WTC11 (cell line): ENCODE results near the gene CFI. TPM values are rescaled to one million over a fixed set of nuclear protein-coding genes. Genes with fewer than 3 reads are reported as not detected.

Experiments
- ATAC-seq: fragments of 200-7000 bp; cut with Tn5 transposase; 2 replicates; pipeline ENCODE4 v1.10.0; 2021; ENCODE audit warnings: mild to moderate bottlenecking, moderate library complexity
- CTCF ChIA-PET: fragments of 300-600 bp; sonication (Branson Sonifier 250); formaldehyde crosslinking; loops from one replicate; lab custom pipeline; 2021; ENCODE audit warnings: antibody characterized with exemption; lab: Charles Lee
- POLR2A ChIA-PET: fragments of 350-600 bp; sonication (Branson Sonifier 250); formaldehyde crosslinking; loops from one replicate; lab custom pipeline; 2021; ENCODE audit warnings: antibody characterized with exemption; lab: Charles Lee
- DNase-seq: peaks from one replicate; pipeline ENCODE4 v3.0.0; 2021; ENCODE audit warnings: low spot score
- H3K27ac Mint-ChIP-seq: 2 replicates; pipeline ENCODE4 v1.8.0; 2021; ENCODE audit warnings: mixed read lengths
- H3K27me3 Mint-ChIP-seq: 2 replicates; pipeline ENCODE4 v1.8.0; 2021; ENCODE audit warnings: low read depth, mild to moderate bottlenecking, moderate library complexity, mixed read lengths
- H3K36me3 Mint-ChIP-seq: 2 replicates; pipeline ENCODE4 v1.8.0; 2021; ENCODE audit warnings: mixed read lengths
- H3K4me1 Mint-ChIP-seq: 2 replicates; pipeline ENCODE4 v1.8.0; 2022; ENCODE audit warnings: mixed read lengths
- H3K4me3 Mint-ChIP-seq: 2 replicates; pipeline ENCODE4 v1.8.0; 2021; ENCODE audit warnings: mild to moderate bottlenecking, moderate library complexity, mixed read lengths
- H3K9me3 Mint-ChIP-seq: 2 replicates; pipeline ENCODE4 v1.8.0; 2021; ENCODE audit warnings: mixed read lengths
- ATF1 ChIP-seq: sonication (generic); formaldehyde crosslinking; IDR thresholded peaks from 2 replicates; pipeline ENCODE4 v1.8.1; 2023; ENCODE audit warnings: mild to moderate bottlenecking, moderate library complexity, missing genetic modification reagents
- E2F4 ChIP-seq: sonication (generic); formaldehyde crosslinking; IDR thresholded peaks from 2 replicates; pipeline ENCODE4 v1.8.1; 2022; ENCODE audit warnings: low read depth, mild to moderate bottlenecking, moderate library complexity, missing genetic modification reagents, borderline replicate concordance
- ERG ChIP-seq: fragments of 250-450 bp; sonication (Bioruptor Pico); IDR thresholded peaks from 2 replicates; pipeline ENCODE4 v1.8.0; 2021; ENCODE audit warnings: mild to moderate bottlenecking
- GTF2I ChIP-seq: fragments of 250-450 bp; sonication (Bioruptor Pico); conservative IDR thresholded peaks from 2 replicates; pipeline ENCODE4 v1.4.0; 2021; ENCODE audit warnings: mild to moderate bottlenecking
- KAT7 ChIP-seq: sonication (generic); formaldehyde crosslinking; IDR thresholded peaks from 2 replicates; pipeline ENCODE4 v1.8.1; 2023; ENCODE audit warnings: missing genetic modification reagents, mild to moderate bottlenecking, borderline replicate concordance
- MAX ChIP-seq: sonication (generic); formaldehyde crosslinking; IDR thresholded peaks from 2 replicates; pipeline ENCODE4 v1.8.0; 2022; ENCODE audit warnings: mild to moderate bottlenecking, missing genetic modification reagents
- NR3C1 ChIP-seq: sonication (generic); formaldehyde crosslinking; conservative IDR thresholded peaks from 2 replicates; pipeline ENCODE4 v1.8.1; 2023; ENCODE audit warnings: low read depth, mild to moderate bottlenecking, missing genetic modification reagents
- PRDM15 ChIP-seq: sonication (generic); formaldehyde crosslinking; IDR thresholded peaks from 2 replicates; pipeline ENCODE4 v1.8.0; 2022; ENCODE audit warnings: missing genetic modification reagents
- ZNF219 ChIP-seq: sonication (generic); formaldehyde crosslinking; IDR thresholded peaks from 2 replicates; pipeline ENCODE4 v1.8.0; 2023; ENCODE audit warnings: missing genetic modification reagents, mild to moderate bottlenecking, borderline replicate concordance
- ZNF263 ChIP-seq: sonication (generic); formaldehyde crosslinking; IDR thresholded peaks from 2 replicates; pipeline ENCODE4 v1.8.1; 2022; ENCODE audit warnings: low read depth, mild to moderate bottlenecking, moderate library complexity, missing genetic modification reagents
- ZSCAN18 ChIP-seq: fragments of 250-450 bp; sonication (Bioruptor Pico); IDR thresholded peaks from 2 replicates; pipeline ENCODE4 v2.1.2; 2022; ENCODE audit warnings: mild to moderate bottlenecking, moderate library complexity
- total RNA-seq: library from RNA; stranded (reverse); gene quantifications from 3 replicates; pipeline ENCODE4 v1.2.3, GENCODE V29; 2021
- TF ChIP-seq, protein P1 (sequence below): sonication (generic); formaldehyde crosslinking; IDR thresholded peaks from 2 replicates; pipeline ENCODE4 v1.8.0; 2022; ENCODE audit warnings: mild to moderate bottlenecking, missing genetic modification reagents
- TF ChIP-seq, protein P2 (sequence below): sonication (generic); formaldehyde crosslinking; IDR thresholded peaks from 2 replicates; pipeline ENCODE4 v1.8.0; 2023; ENCODE audit warnings: missing genetic modification reagents
- TF ChIP-seq, protein P3 (sequence below): sonication (generic); formaldehyde crosslinking; IDR thresholded peaks from 2 replicates; pipeline ENCODE4 v1.8.1; 2023; ENCODE audit warnings: mild to moderate bottlenecking, moderate library complexity, missing genetic modification reagents
- TF ChIP-seq, protein P4 (sequence below): sonication (generic); formaldehyde crosslinking; IDR thresholded peaks from 2 replicates; pipeline ENCODE4 v1.8.0; 2022; ENCODE audit warnings: mild to moderate bottlenecking, missing genetic modification reagents
- TF ChIP-seq, protein P5 (sequence below): fragments of 250-450 bp; sonication (Bioruptor Pico); IDR thresholded peaks from 2 replicates; pipeline ENCODE4 v1.9.0; 2021; ENCODE audit warnings: mild to moderate bottlenecking
- TF ChIP-seq, protein P6 (sequence below): sonication (generic); formaldehyde crosslinking; IDR thresholded peaks from 2 replicates; pipeline ENCODE4 v1.8.1; 2022; ENCODE audit warnings: missing genetic modification reagents, borderline replicate concordance

The CFI gene
- total RNA-seq, 1 experiment from 2014 or later, result not detected

GRCh38 chr4:109810552-109811387, 9.0 kb upstream of the CFI start (continued):
- TF ChIP-seq, protein P1, sequence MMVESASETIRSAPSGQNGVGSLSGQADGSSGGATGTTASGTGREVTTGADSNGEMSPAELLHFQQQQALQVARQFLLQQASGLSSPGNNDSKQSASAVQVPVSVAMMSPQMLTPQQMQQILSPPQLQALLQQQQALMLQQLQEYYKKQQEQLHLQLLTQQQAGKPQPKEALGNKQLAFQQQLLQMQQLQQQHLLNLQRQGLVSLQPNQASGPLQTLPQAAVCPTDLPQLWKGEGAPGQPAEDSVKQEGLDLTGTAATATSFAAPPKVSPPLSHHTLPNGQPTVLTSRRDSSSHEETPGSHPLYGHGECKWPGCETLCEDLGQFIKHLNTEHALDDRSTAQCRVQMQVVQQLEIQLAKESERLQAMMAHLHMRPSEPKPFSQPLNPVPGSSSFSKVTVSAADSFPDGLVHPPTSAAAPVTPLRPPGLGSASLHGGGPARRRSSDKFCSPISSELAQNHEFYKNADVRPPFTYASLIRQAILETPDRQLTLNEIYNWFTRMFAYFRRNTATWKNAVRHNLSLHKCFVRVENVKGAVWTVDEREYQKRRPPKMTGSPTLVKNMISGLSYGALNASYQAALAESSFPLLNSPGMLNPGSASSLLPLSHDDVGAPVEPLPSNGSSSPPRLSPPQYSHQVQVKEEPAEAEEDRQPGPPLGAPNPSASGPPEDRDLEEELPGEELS (CRISPR knock-in tag), result no peak
- TF ChIP-seq GTF2I (CRISPR knock-in tag) (no peak), ATF1 (CRISPR knock-in tag) (no peak), ZSCAN18 (CRISPR knock-in tag) (no peak), NR3C1 (CRISPR knock-in tag) (no peak)
- TF ChIP-seq, protein P2, sequence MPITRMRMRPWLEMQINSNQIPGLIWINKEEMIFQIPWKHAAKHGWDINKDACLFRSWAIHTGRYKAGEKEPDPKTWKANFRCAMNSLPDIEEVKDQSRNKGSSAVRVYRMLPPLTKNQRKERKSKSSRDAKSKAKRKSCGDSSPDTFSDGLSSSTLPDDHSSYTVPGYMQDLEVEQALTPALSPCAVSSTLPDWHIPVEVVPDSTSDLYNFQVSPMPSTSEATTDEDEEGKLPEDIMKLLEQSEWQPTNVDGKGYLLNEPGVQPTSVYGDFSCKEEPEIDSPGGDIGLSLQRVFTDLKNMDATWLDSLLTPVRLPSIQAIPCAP (CRISPR knock-in tag), result no peak

DNA sequence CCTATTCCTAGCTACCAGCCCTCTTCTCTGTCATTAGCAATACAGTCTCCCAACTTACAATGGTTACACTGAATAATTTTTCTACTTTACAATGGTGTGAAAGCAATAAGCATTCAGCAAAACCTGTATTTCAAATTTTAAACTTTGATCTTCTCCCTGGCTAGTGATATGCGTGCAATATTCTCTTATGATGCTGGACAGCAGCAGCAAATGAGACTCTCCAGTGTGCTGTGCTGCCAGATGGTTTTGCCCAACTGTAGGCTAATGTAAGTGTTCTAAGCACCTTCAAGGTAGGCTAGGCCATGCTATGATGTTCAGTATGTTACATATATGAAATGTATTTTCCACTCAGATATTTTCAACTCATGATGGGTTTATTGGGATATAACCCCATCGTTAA, 7.9 kb upstream of the CFI start:
- CTCF ChIA-PET, result no interaction called here
- no peak for TF ChIP-seq ZNF263 (CRISPR knock-in tag)
- TF ChIP-seq ZNF219 (CRISPR knock-in tag), result no peak
- TF ChIP-seq, protein P3, sequence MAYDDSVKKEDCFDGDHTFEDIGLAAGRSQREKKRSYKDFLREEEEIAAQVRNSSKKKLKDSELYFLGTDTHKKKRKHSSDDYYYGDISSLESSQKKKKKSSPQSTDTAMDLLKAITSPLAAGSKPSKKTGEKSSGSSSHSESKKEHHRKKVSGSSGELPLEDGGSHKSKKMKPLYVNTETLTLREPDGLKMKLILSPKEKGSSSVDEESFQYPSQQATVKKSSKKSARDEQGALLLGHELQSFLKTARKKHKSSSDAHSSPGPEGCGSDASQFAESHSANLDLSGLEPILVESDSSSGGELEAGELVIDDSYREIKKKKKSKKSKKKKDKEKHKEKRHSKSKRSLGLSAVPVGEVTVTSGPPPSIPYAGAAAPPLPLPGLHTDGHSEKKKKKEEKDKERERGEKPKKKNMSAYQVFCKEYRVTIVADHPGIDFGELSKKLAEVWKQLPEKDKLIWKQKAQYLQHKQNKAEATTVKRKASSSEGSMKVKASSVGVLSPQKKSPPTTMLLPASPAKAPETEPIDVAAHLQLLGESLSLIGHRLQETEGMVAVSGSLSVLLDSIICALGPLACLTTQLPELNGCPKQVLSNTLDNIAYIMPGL (CRISPR knock-in tag), result no peak
- no peak for TF ChIP-seq E2F4 (CRISPR knock-in tag)
- TF ChIP-seq, protein P4, sequence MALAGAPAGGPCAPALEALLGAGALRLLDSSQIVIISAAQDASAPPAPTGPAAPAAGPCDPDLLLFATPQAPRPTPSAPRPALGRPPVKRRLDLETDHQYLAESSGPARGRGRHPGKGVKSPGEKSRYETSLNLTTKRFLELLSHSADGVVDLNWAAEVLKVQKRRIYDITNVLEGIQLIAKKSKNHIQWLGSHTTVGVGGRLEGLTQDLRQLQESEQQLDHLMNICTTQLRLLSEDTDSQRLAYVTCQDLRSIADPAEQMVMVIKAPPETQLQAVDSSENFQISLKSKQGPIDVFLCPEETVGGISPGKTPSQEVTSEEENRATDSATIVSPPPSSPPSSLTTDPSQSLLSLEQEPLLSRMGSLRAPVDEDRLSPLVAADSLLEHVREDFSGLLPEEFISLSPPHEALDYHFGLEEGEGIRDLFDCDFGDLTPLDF (CRISPR knock-in tag), result no peak
- TF ChIP-seq MAX (CRISPR knock-in tag), result no peak
- no peak for TF ChIP-seq KAT7 (CRISPR knock-in tag)
- TF ChIP-seq GTF2I (CRISPR knock-in tag), result no peak
- TF ChIP-seq, protein P5, sequence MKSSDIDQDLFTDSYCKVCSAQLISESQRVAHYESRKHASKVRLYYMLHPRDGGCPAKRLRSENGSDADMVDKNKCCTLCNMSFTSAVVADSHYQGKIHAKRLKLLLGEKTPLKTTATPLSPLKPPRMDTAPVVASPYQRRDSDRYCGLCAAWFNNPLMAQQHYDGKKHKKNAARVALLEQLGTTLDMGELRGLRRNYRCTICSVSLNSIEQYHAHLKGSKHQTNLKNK (CRISPR knock-in tag), result no peak
- TF ChIP-seq ERG (CRISPR knock-in tag), result no peak
- TF ChIP-seq PRDM15 (CRISPR knock-in tag), result no peak
- TF ChIP-seq, protein P6, sequence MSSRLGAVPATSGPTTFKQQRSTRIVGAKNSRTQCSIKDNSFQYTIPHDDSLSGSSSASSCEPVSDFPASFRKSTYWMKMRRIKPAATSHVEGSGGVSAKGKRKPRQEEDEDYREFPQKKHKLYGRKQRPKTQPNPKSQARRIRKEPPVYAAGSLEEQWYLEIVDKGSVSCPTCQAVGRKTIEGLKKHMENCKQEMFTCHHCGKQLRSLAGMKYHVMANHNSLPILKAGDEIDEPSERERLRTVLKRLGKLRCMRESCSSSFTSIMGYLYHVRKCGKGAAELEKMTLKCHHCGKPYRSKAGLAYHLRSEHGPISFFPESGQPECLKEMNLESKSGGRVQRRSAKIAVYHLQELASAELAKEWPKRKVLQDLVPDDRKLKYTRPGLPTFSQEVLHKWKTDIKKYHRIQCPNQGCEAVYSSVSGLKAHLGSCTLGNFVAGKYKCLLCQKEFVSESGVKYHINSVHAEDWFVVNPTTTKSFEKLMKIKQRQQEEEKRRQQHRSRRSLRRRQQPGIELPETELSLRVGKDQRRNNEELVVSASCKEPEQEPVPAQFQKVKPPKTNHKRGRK, result no peak

More for the DNA sequence above, 7.9 kb upstream of the CFI start:
- ATAC-seq (no peak), DNase-seq (no peak)
- H3K4me1 Mint-ChIP-seq, result peaks cover 13% of the 10 kb centered on the region
- POLR2A ChIA-PET, result no interaction called here
- H3K27ac Mint-ChIP-seq, result no peak overlapping the region
- no peak overlapping the region for H3K4me3 Mint-ChIP-seq
- no peaks in the 10 kb centered on the region for H3K9me3 Mint-ChIP-seq
- no peaks in the 10 kb centered on the region for H3K36me3 Mint-ChIP-seq
- no peaks in the 10 kb centered on the region; the same call in 1 of the 2 replicates for H3K27me3 Mint-ChIP-seq
